SK-N-MC (cell line): ENCODE results near the gene CFAP68.

ENCODE experiments used
- EZH2 ChIP-seq: fragments of 200-600 bp; sonication (generic); IDR thresholded peaks from one replicate; pipeline ENCODE4 v1.6.1; 2017; ENCODE audit warnings: antibody characterized with exemption
- POLR2AphosphoS5 ChIP-seq: IDR thresholded peaks from 2 replicates; pipeline ENCODE4 v1.6.1; 2012; ENCODE audit warnings: mild to moderate bottlenecking, low read depth, low read length, borderline replicate concordance

DNA sequence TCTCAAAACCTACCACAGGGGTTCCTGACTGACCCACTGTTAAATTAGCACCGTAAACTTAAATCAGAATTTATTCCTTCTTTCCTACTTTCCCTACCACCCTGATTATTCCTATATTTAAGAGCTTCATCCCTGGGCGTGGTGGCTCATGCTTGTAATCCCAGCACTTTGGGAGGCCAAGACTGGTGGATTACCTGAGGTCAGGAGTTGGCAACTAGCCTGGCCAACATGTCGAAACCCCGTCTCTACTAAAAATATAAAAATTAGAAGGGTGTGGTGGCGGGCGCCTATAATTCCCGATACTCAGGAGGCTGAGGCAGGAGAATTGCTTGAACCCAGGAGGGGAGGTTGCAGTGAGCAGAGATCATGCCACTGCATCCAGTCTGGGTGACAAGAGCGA, 28.3 kb upstream of the CFAP68 start:
- TF ChIP-seq POLR2AphosphoS5 (no peak), EZH2 (no peak)
